Lower leg skin (tissue), 4 donors: ENCODE results near the gene USP10. TPM values are rescaled to one million over a fixed set of nuclear protein-coding genes. Genes with fewer than 3 reads are reported as not detected.

ENCODE experiments used
- DNase-seq, 2 donors: peaks; one replicate each; pipeline ENCODE4 v3.0.0-alpha.2; 2019; ENCODE audit warnings: low spot score in 2 of 2
- H3K4me3 ChIP-seq: fragments of 200-600 bp; sonication (generic); 2 replicates; pipeline ENCODE4 v1.5.1; 2017; ENCODE audit warnings: mild to moderate bottlenecking, low read depth; ENCODE audit not compliant: poor library complexity, severe bottlenecking
- CTCF ChIP-seq, 3 donors: fragments of 450-650 bp; IDR thresholded peaks; one replicate each; pipeline ENCODE4 v1.5.1; 2016; ENCODE audit warnings: antibody characterized with exemption in 3 of 3, mild to moderate bottlenecking in 3 of 3, moderate library complexity in 2 of 3
- POLR2A ChIP-seq, 2 donors: fragments of 450-650 bp; IDR thresholded peaks; one replicate each; pipeline ENCODE4 v1.6.1; 2016 to 2017; ENCODE audit warnings: antibody characterized with exemption in 2 of 2, mild to moderate bottlenecking in 1 of 2, moderate library complexity in 1 of 2
- WGBS, 2 donors: methylation state at CpG; one replicate each; pipeline ENCODE4 v1.1.5; 2018; 5-methylcytosine and 5-hydroxymethylcytosine counted together
- intact Hi-C: fragments of 100-400 bp; cut with DNase I; formaldehyde crosslinking; loops from one replicate; pipeline ENCODE4 v1.15.0; 2023; ENCODE audit warnings: low total_unique reads
- total RNA-seq, 4 donors: library from RNA; depleted of rRNA; stranded (reverse); fragments of >200 nt; gene quantifications; one replicate each; pipeline ENCODE4 v1.1.0, GENCODE V29; 2016

USP10 gene
- total RNA-seq, 4 donors from 2014 or later, result 54.3 to 69.0 (median 60.7) TPM

DNA sequence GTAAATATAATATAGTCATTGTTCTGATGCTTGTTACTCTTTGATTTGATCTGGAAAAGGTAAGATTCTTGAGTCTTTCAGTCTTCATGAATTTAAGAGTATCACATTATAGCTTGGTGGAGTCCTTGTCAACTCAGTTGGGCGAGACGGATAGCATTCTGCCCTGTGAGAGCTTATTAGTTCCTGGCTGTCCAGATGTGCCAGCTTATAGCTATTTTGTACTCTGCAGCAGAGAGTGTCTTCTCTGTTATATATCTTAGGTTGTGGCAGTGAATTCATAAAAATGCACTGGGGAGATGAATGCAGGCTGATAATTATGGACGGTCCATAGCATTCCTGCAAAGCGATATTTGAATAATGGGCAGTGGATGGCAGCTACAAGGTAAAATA is 69.0 kb downstream of the USP10 start:
- intact Hi-C loops, result no loop called here
- 97 to 99% methylated on average over 4 of the region's 4 CpGs for WGBS, 2 donors
- H3K4me3 ChIP-seq, result no peak overlapping the region
- peak in 1 of 2 donors; percentile 1 for DNase-seq
- no peak for TF ChIP-seq POLR2A (IDR thresholded peaks at IDR 0.05)
- TF ChIP-seq CTCF (IDR thresholded peaks at IDR 0.05), result no peak

DNA sequence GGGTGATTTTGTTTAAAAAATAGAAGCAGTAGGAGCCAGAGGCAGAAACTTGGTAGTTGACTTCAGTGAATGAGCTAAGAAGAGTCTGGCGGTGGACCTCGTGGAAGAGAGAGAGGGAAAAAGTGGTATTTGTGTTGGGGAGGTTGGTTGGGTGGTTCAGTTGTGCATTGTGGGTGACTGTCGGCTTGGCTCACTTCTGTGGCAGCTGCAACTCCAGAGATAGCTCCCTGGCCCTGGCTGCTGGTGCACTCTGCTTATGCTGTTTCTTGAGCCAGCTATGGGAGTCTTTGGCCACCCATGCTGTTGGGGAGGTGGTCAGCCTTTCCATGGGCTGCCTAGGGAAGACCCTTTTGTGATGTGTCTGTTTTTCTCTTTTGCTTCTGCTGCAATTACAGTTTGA is 69.6 kb downstream of the USP10 start:
- intact Hi-C loops, result no loop called here
- WGBS, 2 donors, result 95 to 97% methylated on average over 3 of the region's 3 CpGs
- DNase-seq, result no peak
- no peak overlapping the region for H3K4me3 ChIP-seq
- TF ChIP-seq POLR2A (IDR thresholded peaks at IDR 0.05) (no peak), CTCF (IDR thresholded peaks at IDR 0.05) (no peak)

DNA sequence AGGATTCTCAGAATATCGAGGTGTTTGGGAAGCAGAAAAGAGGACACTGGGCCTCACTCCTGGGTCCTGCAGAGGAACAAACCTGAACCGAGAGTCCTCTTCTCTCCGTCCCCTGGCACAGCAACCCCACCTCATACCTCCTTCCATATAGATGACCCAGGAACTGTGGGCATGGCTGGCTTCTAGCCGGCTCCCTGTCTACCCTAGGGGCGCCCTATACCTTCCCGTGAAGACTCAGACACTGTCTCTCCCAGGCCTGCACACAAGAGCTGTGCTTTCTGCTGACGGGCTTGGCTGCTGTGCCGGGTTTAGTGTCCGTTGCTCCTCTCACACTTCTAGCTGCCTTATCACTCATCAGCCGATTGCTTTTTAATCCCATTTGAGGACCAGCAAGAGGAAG is 73.5 kb downstream of the USP10 start:
- WGBS, 2 donors, result 92 to 95% methylated on average over 10 of the region's 10 CpGs
- DNase-seq, result peak in 1 of 2 donors; percentile 63
- no peak overlapping the region for H3K4me3 ChIP-seq
- TF ChIP-seq POLR2A (IDR thresholded peaks at IDR 0.05) (no peak), CTCF (IDR thresholded peaks at IDR 0.05) (no peak)
- intact Hi-C loops, result no loop called here

DNA sequence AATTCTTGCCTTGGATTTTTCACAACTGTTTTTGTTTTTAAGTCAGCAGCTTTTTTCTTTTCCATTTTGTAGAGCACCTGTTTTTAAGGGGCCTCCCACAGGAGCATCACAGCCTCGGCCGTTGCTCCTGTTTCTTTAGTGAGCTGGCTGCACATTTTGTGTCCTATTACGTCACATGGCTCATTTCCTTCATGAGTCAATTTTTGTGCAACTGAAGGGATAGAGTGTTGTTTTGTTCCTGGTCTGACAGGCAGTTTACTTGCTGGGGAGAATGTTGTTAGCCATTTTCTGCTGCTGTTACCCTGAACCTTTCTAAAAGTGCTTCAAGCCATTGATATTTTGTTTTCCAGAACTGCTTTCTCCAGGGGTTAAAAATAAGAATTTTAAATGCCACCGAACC is 75.0 kb downstream of the USP10 start:
- intact Hi-C loops, result no loop called here
- no peak overlapping the region for H3K4me3 ChIP-seq
- 65 to 77% methylated on average over 4 of the region's 4 CpGs for WGBS, 2 donors
- peak; percentile 45 to 70 for DNase-seq
- TF ChIP-seq CTCF (IDR thresholded peaks at IDR 0.05) (no peak), POLR2A (IDR thresholded peaks at IDR 0.05) (no peak)

DNA sequence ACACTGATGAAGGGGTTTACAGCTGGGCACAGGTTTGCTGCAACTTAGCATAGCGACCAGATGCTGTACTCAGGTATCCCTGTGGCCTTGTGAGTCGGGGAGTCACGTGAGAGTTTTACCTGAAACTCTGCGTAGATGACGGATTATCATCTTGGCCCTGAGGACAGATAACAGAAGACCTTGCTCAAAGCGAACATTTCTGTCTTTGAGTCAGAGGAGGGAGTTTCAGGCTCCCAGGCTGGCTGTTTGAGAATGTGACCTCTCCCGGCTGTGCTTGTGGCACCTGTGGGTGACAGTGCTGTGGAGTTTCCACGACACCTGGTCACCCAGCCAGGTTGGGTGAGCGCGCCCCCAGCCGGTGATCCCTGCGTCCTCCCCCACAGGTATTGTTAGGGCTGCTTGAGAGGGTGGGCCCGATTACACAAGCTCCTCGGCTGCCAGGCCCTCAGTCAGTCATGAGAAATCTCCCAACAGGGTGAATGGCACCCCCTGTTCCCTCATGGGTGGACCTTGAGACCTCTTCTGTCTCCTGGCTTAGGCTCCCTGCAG is 75.5 kb downstream of the USP10 start:
- intact Hi-C loops, result no loop called here
- WGBS, 2 donors, result 91 to 93% methylated on average over 8 to 14 of the region's 14 CpGs
- H3K4me3 ChIP-seq, result no peak overlapping the region
- TF ChIP-seq CTCF (IDR thresholded peaks at IDR 0.05) (no peak), POLR2A (IDR thresholded peaks at IDR 0.05) (no peak)
- peak in 1 of 2 donors; percentile 67 for DNase-seq

GRCh38 chr16:84777435-84777834 is 77.6 kb downstream of the USP10 start:
- no peak for TF ChIP-seq POLR2A (IDR thresholded peaks at IDR 0.05)
- TF ChIP-seq CTCF (IDR thresholded peaks at IDR 0.05), result no peak
- intact Hi-C loops, result no loop called here
- peak in 1 of 2 donors; percentile 66 for DNase-seq
- 93 to 98% methylated on average over 5 of the region's 5 CpGs for WGBS, 2 donors
- no peak overlapping the region for H3K4me3 ChIP-seq
